Femur (tissue), 1 donor: ENCODE measurements around the gene SIDT1.

Source experiments
- DNase-seq: peaks from one replicate; pipeline ENCODE4 v3.0.0-alpha.2; 2017

Gene SIDT1

GRCh38 chr3:113548501-113548900 is 16.1 kb downstream of the SIDT1 start:
- DNase-seq: no peak

DNA sequence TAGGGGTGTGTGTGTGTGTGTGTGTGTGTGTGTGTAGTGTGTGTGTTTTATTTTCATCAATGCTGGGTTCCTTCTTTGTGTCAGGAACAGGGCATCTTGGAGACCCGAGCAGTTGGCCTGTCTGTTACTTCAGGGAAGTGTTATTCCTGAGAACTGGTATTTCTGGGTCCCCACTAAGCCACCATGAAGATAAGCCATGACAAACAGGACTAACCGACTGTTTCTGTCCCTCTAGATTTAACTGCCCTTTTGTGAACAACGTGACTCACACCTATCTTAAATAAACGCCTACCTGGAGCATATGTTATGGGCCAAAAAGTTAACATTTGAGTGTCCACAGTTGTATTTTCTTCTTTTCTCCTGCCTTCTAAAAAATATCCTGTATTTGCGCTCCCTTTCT is 19.5 kb downstream of the SIDT1 start:
- DNase-seq: no peak

DNA sequence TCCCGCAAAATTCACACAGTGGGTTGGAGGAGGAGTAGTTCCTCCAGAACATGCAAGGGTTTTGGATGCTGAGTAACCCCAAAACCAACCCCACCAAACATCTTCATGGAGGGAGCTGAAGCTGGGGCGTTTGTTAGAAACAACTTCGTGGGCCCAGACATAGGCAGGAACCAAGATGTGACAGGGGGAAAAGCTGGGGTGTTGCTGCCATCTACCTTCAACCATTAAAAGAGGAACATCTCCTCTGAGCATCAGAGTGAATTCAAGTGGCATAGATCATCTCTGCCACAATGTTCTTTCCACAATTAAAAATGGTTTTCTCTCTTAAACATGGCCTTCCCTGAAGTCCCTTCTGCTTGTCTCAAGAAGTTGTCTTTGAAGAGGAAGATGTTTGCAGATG is 20.5 kb downstream of the SIDT1 start:
- DNase-seq: no peak

GRCh38 chr3:113555138-113555537 is 22.8 kb downstream of the SIDT1 start:
- no peak for DNase-seq

- DNase-seq: no peak
Measured at GRCh38 chr3:113556316-113556945, 24.1 kb downstream of the SIDT1 start.

GRCh38 chr3:113556946-113557335 is 24.6 kb downstream of the SIDT1 start:
- no peak for DNase-seq

- DNase-seq: no peak
Measured at GRCh38 chr3:113557374-113557773, 25.0 kb downstream of the SIDT1 start.

- no peak for DNase-seq
Measured at GRCh38 chr3:113559009-113559408, 26.7 kb downstream of the SIDT1 start.

- DNase-seq: no peak
Measured at GRCh38 chr3:113560271-113560670, 27.9 kb downstream of the SIDT1 start.

- DNase-seq: no peak
Measured at GRCh38 chr3:113560831-113561623, 28.7 kb downstream of the SIDT1 start.

- no peak for DNase-seq
Measured at GRCh38 chr3:113565555-113565954, 33.2 kb downstream of the SIDT1 start.

DNA sequence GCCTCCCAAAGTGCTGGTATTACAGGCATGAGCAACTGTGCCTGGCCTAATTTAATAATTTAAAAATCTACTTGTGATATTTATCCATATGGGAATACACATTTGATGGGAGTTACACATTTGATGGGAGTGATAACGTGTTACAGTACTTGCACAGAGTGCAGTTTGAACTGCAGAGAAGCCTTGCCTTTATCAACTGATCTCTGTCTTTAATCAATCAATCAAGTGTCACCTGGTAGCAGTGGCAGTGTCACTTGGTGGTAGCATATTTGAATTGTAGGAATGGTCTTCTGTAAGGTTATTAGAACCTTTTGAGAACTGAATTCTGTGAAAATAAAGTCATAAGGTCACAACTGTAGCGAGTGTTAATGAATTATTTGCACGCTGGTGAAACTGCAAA is 37.8 kb downstream of the SIDT1 start:
- no peak for DNase-seq

DNA sequence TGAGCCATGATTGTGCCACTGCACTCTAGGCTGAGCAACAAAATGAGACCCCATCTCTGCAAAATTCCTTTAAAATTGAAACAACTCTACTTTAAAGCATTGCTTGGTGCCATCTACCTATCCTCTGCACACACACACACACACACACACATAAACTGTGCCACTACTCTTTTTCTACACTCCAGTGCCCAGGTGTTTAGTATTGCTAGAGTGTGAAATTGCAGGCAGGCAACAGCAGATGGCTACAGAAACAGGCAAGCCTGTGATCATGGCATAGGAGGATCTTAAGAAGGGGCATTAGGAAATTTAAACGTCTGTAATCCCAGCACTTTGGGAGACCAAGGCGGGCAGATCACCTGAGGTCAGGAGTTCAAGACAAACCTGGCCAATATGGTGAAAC is 39.0 kb downstream of the SIDT1 start:
- no peak for DNase-seq

GRCh38 chr3:113573728-113574127 is 41.4 kb downstream of the SIDT1 start:
- DNase-seq: no peak

DNA sequence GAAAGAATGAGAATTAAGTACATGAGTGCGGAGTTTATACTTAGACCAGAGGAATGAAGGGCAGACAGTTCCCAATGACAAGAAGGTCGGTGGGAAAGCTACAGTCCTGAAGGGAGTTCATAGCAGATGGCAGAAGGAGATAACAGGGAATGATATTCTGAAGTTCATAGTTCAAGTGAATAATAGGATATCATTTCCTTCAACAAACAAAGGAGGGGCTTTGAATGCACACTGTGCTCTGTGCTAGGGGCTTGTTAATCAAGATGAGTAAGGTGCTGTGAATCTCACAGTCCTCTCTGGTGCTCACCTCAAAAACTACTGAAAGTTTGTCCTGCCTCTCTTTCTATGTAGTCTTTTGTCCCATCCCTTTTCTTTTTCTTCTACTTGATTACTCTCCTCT is 41.9 kb downstream of the SIDT1 start:
- DNase-seq: no peak

GRCh38 chr3:113575206-113575605 is 42.9 kb downstream of the SIDT1 start:
- no peak for DNase-seq

GRCh38 chr3:113585228-113585627 is 52.9 kb downstream of the SIDT1 start:
- no peak for DNase-seq

- no peak for DNase-seq
Measured at GRCh38 chr3:113585720-113586119, 53.4 kb downstream of the SIDT1 start.

- DNase-seq: no peak
Measured at GRCh38 chr3:113588806-113589205, 56.5 kb downstream of the SIDT1 start.

DNA sequence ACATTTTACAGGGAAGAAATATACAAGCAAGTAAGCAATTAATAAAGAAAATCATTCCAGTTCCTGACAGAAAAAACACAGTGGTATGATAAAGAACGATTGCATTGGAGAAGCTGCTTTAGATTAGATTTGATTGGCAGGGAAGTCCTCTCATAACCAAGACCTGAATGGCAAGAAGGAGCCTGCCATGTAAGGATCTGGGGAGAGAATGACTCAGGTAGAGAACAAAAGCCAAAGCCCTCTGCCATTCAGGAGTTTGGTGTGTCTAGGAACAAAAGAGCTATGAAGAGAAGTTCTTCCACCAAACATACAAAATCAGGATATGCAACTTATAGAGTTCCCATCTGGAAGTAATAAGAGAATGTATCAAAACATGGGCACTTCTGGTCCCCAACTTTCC is 57.6 kb downstream of the SIDT1 start:
- no peak for DNase-seq

GRCh38 chr3:113590983-113591382 is 58.6 kb downstream of the SIDT1 start:
- no peak for DNase-seq

- DNase-seq: no peak
Measured at GRCh38 chr3:113594066-113594465, 61.7 kb downstream of the SIDT1 start.

GRCh38 chr3:113597596-113598354 is 65.4 kb downstream of the SIDT1 start:
- DNase-seq: no peak
